K562 (cell line): ENCODE data around the gene SLC34A1. TPM values are rescaled to one million over a fixed set of nuclear protein-coding genes. Genes with fewer than 3 reads are reported as not detected.

Experiments
- BRD9 ChIP-seq: fragments of 450-650 bp; IDR thresholded peaks from 2 replicates; pipeline ENCODE4 v1.6.1; 2018; ENCODE audit warnings: low read depth; ENCODE audit not compliant: partially characterized antibody
- CBFA2T3 ChIP-seq: fragments of 450-650 bp; IDR thresholded peaks from 2 replicates; pipeline ENCODE4 v1.6.1; 2017
- CBX2 ChIP-seq: fragments of 200-600 bp; sonication (generic); IDR thresholded peaks from one replicate; pipeline ENCODE4 v1.6.1; 2012; ENCODE audit warnings: mild to moderate bottlenecking, low read length, inconsistent platforms; ENCODE audit not compliant: insufficient read depth, poor library complexity, severe bottlenecking
- CXXC5 ChIP-seq: fragments of 250-450 bp; sonication (Bioruptor Pico); IDR thresholded peaks from 2 replicates; pipeline ENCODE4 v1.8.0; 2022; ENCODE audit warnings: inconsistent platforms, mild to moderate bottlenecking, moderate library complexity
- ELF4 ChIP-seq: fragments of 450-650 bp; formaldehyde crosslinking; IDR thresholded peaks from 2 replicates; pipeline ENCODE4 v1.4.0; 2022; ENCODE audit warnings: missing genetic modification characterization
- ESRRA ChIP-seq: fragments of 450-650 bp; IDR thresholded peaks from 2 replicates; pipeline ENCODE4 v1.6.1; 2014; ENCODE audit warnings: low read depth, mild to moderate bottlenecking, moderate library complexity, borderline replicate concordance
- ETV5 ChIP-seq: sonication (generic); formaldehyde crosslinking; IDR thresholded peaks from 2 replicates; pipeline ENCODE4 v1.4.0; 2020; ENCODE audit warnings: low read depth, mild to moderate bottlenecking, missing genetic modification reagents
- GTF2B ChIP-seq: IDR thresholded peaks from 2 replicates; pipeline ENCODE4 v1.6.1; 2011; ENCODE audit not compliant: insufficient read length; ENCODE audit errors: extremely low read depth
- KDM5B ChIP-seq: fragments of 200-600 bp; sonication (generic); IDR thresholded peaks from 2 replicates; pipeline ENCODE4 v1.6.1; 2012; ENCODE audit warnings: low read depth, mild to moderate bottlenecking, moderate library complexity, low read length, control low read depth, inconsistent platforms; ENCODE audit not compliant: insufficient replicate concordance
- LARP7 ChIP-seq: fragments of 450-650 bp; IDR thresholded peaks from 2 replicates; pipeline ENCODE4 v1.6.1; 2016
- MCM2 ChIP-seq: fragments of 450-650 bp; IDR thresholded peaks from 2 replicates; pipeline ENCODE4 v1.6.1; 2017; ENCODE audit warnings: low read depth, mild to moderate bottlenecking
- MYC ChIP-seq, 2 experiments: fragments of 250-450 bp in 1 of 2; sonication (Bioruptor Pico) in 1 of 2; IDR thresholded peaks; 2 replicates each; pipeline versions ENCODE4 v1.5.1 to v1.6.1; 2012 to 2021; ENCODE audit warnings: low read depth in 2 of 2, borderline replicate concordance in 1 of 2, improper control_type of control experiment in 1 of 2, low read length in 1 of 2, mild to moderate bottlenecking in 1 of 2, moderate library complexity in 1 of 2
- MYNN ChIP-seq, 2 experiments: sonication (generic); formaldehyde crosslinking in 1 of 2; IDR thresholded peaks; 2 replicates each; pipeline versions ENCODE4 v1.5.0 to v1.6.1; 2016 to 2020; ENCODE audit warnings: antibody characterized with exemption in 1 of 2, missing genetic modification reagents in 1 of 2
- NR2C2 ChIP-seq, 2 experiments: fragments of 200-800 bp in 1 of 2; sonication (Bioruptor generic) in 1 of 2; sonication (generic) in 1 of 2; formaldehyde crosslinking in 1 of 2; IDR thresholded peaks; 2 replicates each; pipeline versions ENCODE4 v1.6.1 to v1.8.0; 2016 to 2022; ENCODE audit warnings: mild to moderate bottlenecking in 1 of 2, missing compliant biosample characterization in 1 of 2, missing genetic modification characterization in 1 of 2, missing genetic modification reagents in 1 of 2
- RCOR1 ChIP-seq, 2 experiments: IDR thresholded peaks; 2 replicates each; pipeline ENCODE4 v1.6.1; 2012; ENCODE audit warnings: low read depth in 2 of 2, low read length in 2 of 2, borderline replicate concordance in 1 of 2, improper control_type of control experiment in 1 of 2
- STAT5A ChIP-seq: IDR thresholded peaks from 2 replicates; pipeline ENCODE4 v1.6.1; 2012; ENCODE audit warnings: low read length, inconsistent platforms, borderline replicate concordance
- TCF7L2 ChIP-seq: fragments of 150-350 bp; IDR thresholded peaks from 2 replicates; pipeline ENCODE4 v1.6.1; 2016; ENCODE audit warnings: low read depth, mild to moderate bottlenecking, low read length, moderate library complexity
- ZNF41 ChIP-seq: fragments of 250-450 bp; sonication (Bioruptor Pico); conservative IDR thresholded peaks from 2 replicates; pipeline ENCODE4 v1.4.0; 2020; ENCODE audit warnings: mild to moderate bottlenecking
- ZNF444 ChIP-seq: fragments of 250-450 bp; sonication (Bioruptor Pico); IDR thresholded peaks from 2 replicates; pipeline ENCODE4 v1.4.0; 2020; ENCODE audit warnings: mild to moderate bottlenecking, moderate library complexity
- ZNF592 ChIP-seq: fragments of 450-650 bp; IDR thresholded peaks from 2 replicates; pipeline ENCODE4 v1.6.1; 2017; ENCODE audit warnings: antibody characterized with exemption, mild to moderate bottlenecking
- polyA plus RNA-seq, 8 experiments: library from polyadenylated mRNA; depleted of rRNA in 4 of 8; stranded (reverse) in 5 of 8; unstranded in 3 of 8; fragments of >200 nt; fragmentation: Nextera tagmentation in 2 of 8; fragmentation: Illumina TruSeq in 1 of 8; extraction: Ambion mirVana in 2 of 8; extraction: Trizol in 1 of 8; gene quantifications; 2 replicates each; pipeline versions ENCODE4 v1.2.1 to v1.2.3, GENCODE V29; 2011 to 2014; ENCODE audit warnings: inconsistent platforms in 1 of 8, missing spikeins in 1 of 8
- total RNA-seq, 7 experiments: library from RNA; depleted of rRNA in 6 of 7; stranded (reverse); fragments of >200 nt in 6 of 7; fragmentation: Illumina TruSeq in 2 of 7; extraction: Trizol in 2 of 7; gene quantifications; 2 replicates each; pipeline versions ENCODE4 v1.2.1 to v1.2.3, GENCODE V29; 2011 to 2021; ENCODE audit warnings: low replicate concordance in 1 of 7
- TF ChIP-seq, protein P1 (sequence below), 2 experiments: fragments of 450-650 bp; IDR thresholded peaks; 2 replicates each; pipeline ENCODE4 v1.6.1; 2016

Gene SLC34A1
- total and polyA plus RNA-seq, 9 of the 15 experiments (the other 6 are each of a cell fraction or from before 2014, with no cell fraction given) = not detected

DNA sequence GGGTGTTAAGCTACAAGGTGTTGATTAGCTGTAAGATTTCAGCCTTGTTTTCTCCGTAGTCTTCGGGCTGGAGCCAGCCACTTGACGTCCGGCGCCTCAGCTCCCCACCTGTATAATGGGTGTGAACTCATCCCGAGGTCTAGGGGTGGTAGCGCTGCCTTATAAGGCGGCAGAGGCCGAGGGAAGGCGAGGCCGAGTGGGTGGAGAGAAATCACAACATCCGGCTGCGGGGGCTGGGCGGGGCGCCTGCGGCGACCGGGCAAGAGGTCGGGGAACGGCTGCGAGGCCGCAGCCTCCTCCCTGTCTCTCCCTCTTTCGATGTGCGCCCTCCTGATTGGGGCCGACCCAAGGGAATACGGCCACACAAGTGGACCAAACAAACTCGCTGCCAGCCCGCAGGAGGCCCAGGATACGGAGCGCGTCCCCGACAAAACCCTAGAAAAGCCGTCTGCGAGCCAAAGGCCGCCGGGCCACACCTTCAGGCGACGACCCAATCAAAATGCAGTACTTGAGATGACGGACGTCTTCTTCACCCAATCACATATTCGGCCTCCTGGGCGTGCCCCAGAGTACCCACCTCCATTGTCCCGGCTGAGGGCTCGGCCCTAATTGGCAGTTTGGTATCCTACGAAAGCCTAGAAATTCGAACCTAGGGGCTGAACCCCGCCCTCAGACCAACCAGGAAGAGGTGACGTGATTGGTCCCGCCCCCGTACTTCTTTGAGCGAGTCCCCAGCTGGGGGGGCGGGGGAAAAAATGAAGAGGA, 41.7 kb downstream of the SLC34A1 start (continued):
- TF ChIP-seq KDM5B = peak; percentile 83
- TF ChIP-seq MYNN (IDR thresholded peaks at IDR 0.05) = no peak; the same call in 1 of the 2 replicates
- no peak for TF ChIP-seq MYNN (CRISPR knock-in tag; IDR thresholded peaks at IDR 0.05)
- TF ChIP-seq LARP7 = no peak
- TF ChIP-seq NR2C2 (CRISPR knock-in tag; IDR thresholded peaks at IDR 0.05) = no peak
- TF ChIP-seq NR2C2 (tag; IDR thresholded peaks at IDR 0.05) = peak; percentile 86
- no peak for TF ChIP-seq TCF7L2
- TF ChIP-seq ZNF592 = peak; percentile 81
- TF ChIP-seq ELF4 = 0 out of 2 replicates have a peak, but pooled peaks have one; percentile 37
- no peak for TF ChIP-seq STAT5A
- no peak for TF ChIP-seq ZNF444 (CRISPR knock-in tag)
- TF ChIP-seq CXXC5 (CRISPR knock-in tag) = peak; percentile 83
- peak; percentile 96 for TF ChIP-seq ETV5 (CRISPR knock-in tag)
- peak; percentile 77 for TF ChIP-seq BRD9
- no peak for TF ChIP-seq CBX2
- no peak for TF ChIP-seq GTF2B
- no peak for TF ChIP-seq ZNF41 (CRISPR knock-in tag)
- TF ChIP-seq, protein P1, sequence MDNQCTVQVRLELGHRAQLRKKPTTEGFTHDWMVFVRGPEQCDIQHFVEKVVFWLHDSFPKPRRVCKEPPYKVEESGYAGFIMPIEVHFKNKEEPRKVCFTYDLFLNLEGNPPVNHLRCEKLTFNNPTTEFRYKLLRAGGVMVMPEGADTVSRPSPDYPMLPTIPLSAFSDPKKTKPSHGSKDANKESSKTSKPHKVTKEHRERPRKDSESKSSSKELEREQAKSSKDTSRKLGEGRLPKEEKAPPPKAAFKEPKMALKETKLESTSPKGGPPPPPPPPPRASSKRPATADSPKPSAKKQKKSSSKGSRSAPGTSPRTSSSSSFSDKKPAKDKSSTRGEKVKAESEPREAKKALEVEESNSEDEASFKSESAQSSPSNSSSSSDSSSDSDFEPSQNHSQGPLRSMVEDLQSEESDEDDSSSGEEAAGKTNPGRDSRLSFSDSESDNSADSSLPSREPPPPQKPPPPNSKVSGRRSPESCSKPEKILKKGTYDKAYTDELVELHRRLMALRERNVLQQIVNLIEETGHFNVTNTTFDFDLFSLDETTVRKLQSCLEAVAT (IDR thresholded peaks at IDR 0.05) = no peak
- TF ChIP-seq CBFA2T3 = peak; percentile 31; the same call in 1 of the 2 replicates
- TF ChIP-seq ESRRA = peak; percentile 79; the same call in 1 of the 2 replicates
- peak in 1 of 2 experiments; percentile 96; a peak in 3 of 4 replicates for TF ChIP-seq RCOR1 (IDR thresholded peaks at IDR 0.05; ENCODE audit: borderline replicate concordance in 1 of 2, low read depth in 2 of 2, low read length in 2 of 2)
- no peak for TF ChIP-seq MCM2
- 0 out of 2 replicates have a peak, but pooled peaks have one; percentile 32 for TF ChIP-seq MYC (IDR thresholded peaks at IDR 0.05; ENCODE audit: low read depth, low read length)
- peak; percentile 41; the same call in 1 of the 2 replicates for TF ChIP-seq MYC (CRISPR knock-in tag; IDR thresholded peaks at IDR 0.05; ENCODE audit: borderline replicate concordance, low read depth)
